ENCODE results near the gene SLC22A23.

The SLC22A23 gene

DNA sequence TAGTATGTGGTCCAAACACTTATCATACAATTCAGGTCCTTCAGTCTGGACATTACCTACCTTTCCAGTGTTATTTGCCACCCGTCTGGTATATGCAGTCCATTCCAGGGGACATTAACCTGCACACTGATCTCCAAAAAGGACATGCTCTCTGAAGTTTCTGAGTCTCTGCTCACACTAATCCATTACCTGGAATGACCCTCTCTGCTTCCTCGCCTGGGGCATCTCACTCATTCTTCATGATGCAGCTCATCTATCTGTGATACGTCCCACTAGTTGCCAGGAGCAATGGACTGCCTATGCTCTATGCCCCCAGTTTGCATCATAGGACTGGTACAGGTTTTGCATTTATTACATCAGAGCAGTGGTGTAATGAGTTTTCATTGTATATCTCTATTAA is 223.5 kb downstream of the SLC22A23 start:
- no peak overlapping the region for H3K4me3 ChIP-seq (ENCODE audit: low read length)
- 0 out of 2 replicates have a peak, but pooled peaks cover 12% of the 10 kb centered on the region for H3K27me3 ChIP-seq (ENCODE audit: low read depth, low read length)
- no peak overlapping the region for H3K9ac ChIP-seq (ENCODE audit: low read length)
- no peak overlapping the region for H2AFZ ChIP-seq (ENCODE audit: low read depth, low read length)
- H3K9me3 ChIP-seq (ENCODE audit: insufficient read depth, low read length), result no peaks in the 10 kb centered on the region
- H3K36me3 ChIP-seq (replicated peaks; ENCODE audit: low read depth, low read length), result no peaks in the 10 kb centered on the region
- H3K4me1 ChIP-seq (ENCODE audit: low read length), result peaks cover 40% of the 10 kb centered on the region
- H3K4me2 ChIP-seq (ENCODE audit: low read length), result no peak overlapping the region
- no peaks in the 10 kb centered on the region for H3K79me2 ChIP-seq (ENCODE audit: low read length)
- no peaks in the 10 kb centered on the region for H4K20me1 ChIP-seq (ENCODE audit: insufficient read depth, low read length)
- no peak overlapping the region for H3K27ac ChIP-seq (ENCODE audit: low read length)
- TF ChIP-seq EZH2phosphoT487 (IDR thresholded peaks at IDR 0.05; ENCODE audit: low read depth), result no peak
- TF ChIP-seq, protein P1, sequence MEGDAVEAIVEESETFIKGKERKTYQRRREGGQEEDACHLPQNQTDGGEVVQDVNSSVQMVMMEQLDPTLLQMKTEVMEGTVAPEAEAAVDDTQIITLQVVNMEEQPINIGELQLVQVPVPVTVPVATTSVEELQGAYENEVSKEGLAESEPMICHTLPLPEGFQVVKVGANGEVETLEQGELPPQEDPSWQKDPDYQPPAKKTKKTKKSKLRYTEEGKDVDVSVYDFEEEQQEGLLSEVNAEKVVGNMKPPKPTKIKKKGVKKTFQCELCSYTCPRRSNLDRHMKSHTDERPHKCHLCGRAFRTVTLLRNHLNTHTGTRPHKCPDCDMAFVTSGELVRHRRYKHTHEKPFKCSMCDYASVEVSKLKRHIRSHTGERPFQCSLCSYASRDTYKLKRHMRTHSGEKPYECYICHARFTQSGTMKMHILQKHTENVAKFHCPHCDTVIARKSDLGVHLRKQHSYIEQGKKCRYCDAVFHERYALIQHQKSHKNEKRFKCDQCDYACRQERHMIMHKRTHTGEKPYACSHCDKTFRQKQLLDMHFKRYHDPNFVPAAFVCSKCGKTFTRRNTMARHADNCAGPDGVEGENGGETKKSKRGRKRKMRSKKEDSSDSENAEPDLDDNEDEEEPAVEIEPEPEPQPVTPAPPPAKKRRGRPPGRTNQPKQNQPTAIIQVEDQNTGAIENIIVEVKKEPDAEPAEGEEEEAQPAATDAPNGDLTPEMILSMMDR (IDR thresholded peaks at IDR 0.05; ENCODE audit: low read depth, low read length), result no peak

DNA sequence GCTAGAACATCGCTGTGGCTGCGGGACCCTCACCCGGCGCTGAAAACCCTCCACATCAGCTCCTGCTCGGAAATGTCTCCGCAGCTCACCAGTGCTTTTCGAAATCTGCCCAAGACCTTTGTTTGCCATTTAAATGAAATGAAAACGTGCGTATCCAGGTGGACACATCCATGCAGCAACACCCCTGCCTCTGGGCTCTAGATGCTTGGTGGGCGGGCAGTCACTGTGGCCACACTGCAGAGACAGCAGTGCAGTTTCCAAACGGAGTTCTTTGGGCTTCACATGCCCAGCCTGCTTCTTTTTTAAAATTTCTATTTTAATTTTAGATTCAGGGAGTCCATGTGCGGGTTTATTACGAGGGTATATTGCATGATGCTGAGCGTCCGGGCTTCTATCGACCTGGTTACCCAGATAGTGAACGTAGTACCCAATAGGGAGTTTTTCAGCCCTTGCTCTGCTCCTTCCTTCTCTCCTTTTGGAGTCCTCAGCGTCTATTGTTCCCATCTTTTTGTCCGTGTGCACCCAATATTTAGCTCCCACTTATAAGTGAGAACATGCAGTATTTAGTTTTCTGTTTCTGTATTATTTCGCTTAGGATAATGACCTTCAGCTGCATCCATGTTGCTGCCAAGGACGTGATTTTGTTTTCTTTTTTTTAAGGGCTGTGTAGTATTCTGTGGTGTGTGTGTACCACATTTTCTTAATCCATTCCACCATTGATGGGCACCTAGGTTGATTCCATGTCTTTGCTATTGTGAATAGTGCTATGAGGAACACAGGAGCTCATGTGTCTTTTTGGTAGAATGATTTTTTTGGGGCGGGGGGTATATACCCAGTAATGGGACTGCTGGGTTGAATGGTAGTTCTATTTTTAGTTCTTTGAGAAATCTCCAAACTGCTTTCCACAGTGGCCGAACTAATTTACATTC is 224.6 kb downstream of the SLC22A23 start:
- Histone ChIP-seq H3K79me2 (ENCODE audit: low read length) (no peaks in the 10 kb centered on the region), H3K4me3 (ENCODE audit: low read length) (no peak overlapping the region), H3K4me2 (ENCODE audit: low read length) (no peak overlapping the region), H3K9me3 (ENCODE audit: insufficient read depth, low read length) (no peaks in the 10 kb centered on the region), H3K27ac (ENCODE audit: low read length) (no peak overlapping the region), H3K9ac (ENCODE audit: low read length) (no peak overlapping the region), H2AFZ (ENCODE audit: low read depth, low read length) (no peak overlapping the region), H4K20me1 (ENCODE audit: insufficient read depth, low read length) (no peaks in the 10 kb centered on the region), H3K36me3 (replicated peaks; ENCODE audit: low read depth, low read length) (no peaks in the 10 kb centered on the region), H3K27me3 (ENCODE audit: low read depth, low read length) (0 out of 2 replicates have a peak, but pooled peaks cover 12% of the 10 kb centered on the region), H3K4me1 (ENCODE audit: low read length) (peaks cover 30% of the 10 kb centered on the region)
- TF ChIP-seq EZH2phosphoT487 (IDR thresholded peaks at IDR 0.05; ENCODE audit: low read depth), result no peak
- TF ChIP-seq, protein P1 (IDR thresholded peaks at IDR 0.05; ENCODE audit: low read depth, low read length), result no peak

DNA sequence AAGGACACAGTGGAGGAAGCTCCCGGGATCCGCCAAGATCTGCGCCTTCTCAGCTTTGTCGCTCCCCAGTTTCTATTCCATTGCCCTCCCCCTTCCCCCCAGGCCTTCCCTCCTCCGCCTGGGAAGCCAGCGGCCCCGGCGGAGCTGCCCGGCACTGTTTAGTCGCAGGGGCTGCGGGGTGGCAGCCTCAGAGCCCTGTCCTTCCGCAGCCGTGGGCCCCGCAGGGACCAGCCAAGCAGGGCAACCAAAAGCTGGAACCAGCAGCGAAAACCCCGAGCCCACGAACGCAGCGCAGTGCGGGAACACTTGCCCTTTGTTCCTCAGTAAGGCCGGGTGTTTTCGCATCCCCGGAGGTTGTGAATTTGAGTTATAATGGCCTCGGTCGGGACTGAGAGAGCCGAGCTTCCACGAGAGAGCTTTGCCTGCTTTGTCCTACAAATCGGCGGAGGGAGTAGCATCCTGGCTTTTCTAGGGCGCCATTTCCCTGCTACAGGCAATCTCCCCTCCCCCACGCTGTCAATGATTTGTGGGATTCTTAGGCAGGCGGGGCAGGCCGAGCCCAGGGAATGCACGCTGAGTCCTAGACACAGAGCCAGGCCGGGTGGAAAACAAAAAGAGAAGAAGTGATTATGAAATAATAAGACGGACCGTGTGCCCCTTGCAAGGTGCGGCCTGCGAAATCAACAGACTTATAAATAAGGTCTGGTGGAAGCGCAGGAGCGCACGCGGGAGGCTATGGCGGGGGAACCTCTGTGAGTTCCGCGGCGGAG is 225.4 kb downstream of the SLC22A23 start:
- no peak overlapping the region for H3K27ac ChIP-seq (ENCODE audit: low read length)
- no peak overlapping the region for H3K4me3 ChIP-seq (ENCODE audit: low read length)
- H2AFZ ChIP-seq (ENCODE audit: low read depth, low read length), result no peak overlapping the region
- no peak overlapping the region for H3K9ac ChIP-seq (ENCODE audit: low read length)
- H3K27me3 ChIP-seq (ENCODE audit: low read depth, low read length), result 0 out of 2 replicates have a peak, but pooled peaks cover 12% of the 10 kb centered on the region
- H3K4me1 ChIP-seq (ENCODE audit: low read length), result peaks cover 22% of the 10 kb centered on the region
- no peaks in the 10 kb centered on the region for H3K79me2 ChIP-seq (ENCODE audit: low read length)
- H3K9me3 ChIP-seq (ENCODE audit: insufficient read depth, low read length), result no peaks in the 10 kb centered on the region
- TF ChIP-seq, protein P1 (IDR thresholded peaks at IDR 0.05; ENCODE audit: low read depth, low read length), result no peak
- no peak for TF ChIP-seq EZH2phosphoT487 (IDR thresholded peaks at IDR 0.05; ENCODE audit: low read depth)
- H3K36me3 ChIP-seq (replicated peaks; ENCODE audit: low read depth, low read length), result no peaks in the 10 kb centered on the region
- H4K20me1 ChIP-seq (ENCODE audit: insufficient read depth, low read length), result no peaks in the 10 kb centered on the region
- H3K4me2 ChIP-seq (ENCODE audit: low read length), result no peak overlapping the region

DNA sequence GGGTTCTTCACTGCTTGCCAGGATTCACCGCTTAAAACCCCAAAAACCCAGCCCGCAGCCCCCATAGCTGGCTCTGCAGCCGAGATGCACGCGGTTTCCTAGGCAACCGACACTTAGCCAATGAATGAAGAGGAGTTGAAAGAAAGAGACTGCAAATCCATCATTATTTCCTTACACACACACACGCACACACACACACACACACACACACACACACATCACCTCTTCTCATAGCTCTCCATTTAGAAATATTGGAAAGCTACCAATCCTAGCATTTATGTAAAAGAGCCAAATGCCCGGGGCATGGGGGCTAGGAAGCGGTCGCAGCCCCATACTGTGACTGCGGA is 226.0 kb downstream of the SLC22A23 start:
- Histone ChIP-seq H3K9ac (ENCODE audit: low read length) (no peak overlapping the region), H3K27me3 (ENCODE audit: low read depth, low read length) (0 out of 2 replicates have a peak, but pooled peaks cover 12% of the 10 kb centered on the region), H4K20me1 (ENCODE audit: insufficient read depth, low read length) (no peaks in the 10 kb centered on the region), H3K36me3 (replicated peaks; ENCODE audit: low read depth, low read length) (no peaks in the 10 kb centered on the region), H3K27ac (ENCODE audit: low read length) (no peak overlapping the region), H3K4me1 (ENCODE audit: low read length) (peaks cover 16% of the 10 kb centered on the region), H3K4me2 (ENCODE audit: low read length) (no peak overlapping the region), H2AFZ (ENCODE audit: low read depth, low read length) (no peak overlapping the region), H3K79me2 (ENCODE audit: low read length) (no peaks in the 10 kb centered on the region), H3K4me3 (ENCODE audit: low read length) (no peak overlapping the region), H3K9me3 (ENCODE audit: insufficient read depth, low read length) (no peaks in the 10 kb centered on the region)
- TF ChIP-seq EZH2phosphoT487 (IDR thresholded peaks at IDR 0.05; ENCODE audit: low read depth), result no peak
- TF ChIP-seq, protein P1 (IDR thresholded peaks at IDR 0.05; ENCODE audit: low read depth, low read length), result no peak

Data from OCI-LY3 (cell line).